Pancreas (tissue), 10 donors: ENCODE results near the gene TRPM1. TPM values are rescaled to one million over a fixed set of nuclear protein-coding genes. Genes with fewer than 3 reads are reported as not detected.

ENCODE experiments used
- ATAC-seq, 4 donors: fragments of 200-7000 bp; cut with Tn5 transposase; one replicate each; pipeline versions ENCODE4 v1.8.0 to v1.9.1; 2020; ENCODE audit warnings: mild to moderate bottlenecking in 4 of 4, moderate library complexity in 4 of 4
- DNase-seq, 6 donors: peaks; one replicate each; pipeline ENCODE4 v3.0.0-alpha.2; 2020
- FAIRE-seq: peaks from 2 replicates; lab custom pipeline; 2012; peaks lifted over from hg19 to GRCh38; lab: Jason Lieb, UNC
- H3K27ac ChIP-seq, 4 donors: fragments of 200-600 bp; sonication (generic); 1 replicate in 3 of 4; 2 replicates in 1 of 4; pipeline versions ENCODE4 v1.5.0 to v1.8.0; 2020
- H3K27me3 ChIP-seq, 4 donors: fragments of 200-600 bp; one replicate each; pipeline ENCODE4 v1.8.0; 2021
- H3K36me3 ChIP-seq, 3 donors: fragments of 200-600 bp; sonication (generic) in 1 of 3; one replicate each; pipeline versions ENCODE4 v1.5.0 to v1.8.0; 2020 to 2021
- H3K4me1 ChIP-seq, 3 donors: fragments of 200-600 bp; one replicate each; pipeline ENCODE4 v1.8.0; 2021
- H3K4me3 ChIP-seq, 4 donors: fragments of 200-600 bp; sonication (generic) in 2 of 4; one replicate each; pipeline versions ENCODE4 v1.5.0 to v1.8.0; 2020 to 2021
- H3K9me3 ChIP-seq, 4 donors: fragments of 200-600 bp; one replicate each; pipeline ENCODE4 v1.8.0; 2021
- WGBS, 2 donors: extraction: QIAGEN DNeasy Blood & Tissue Kit; methylation state at CpG; one replicate each; pipeline ENCODE4 v1.1.7; 2013; 5-methylcytosine and 5-hydroxymethylcytosine counted together
- intact Hi-C, 3 donors: fragments of 100-400 bp; cut with DNase I; formaldehyde crosslinking; loops; one replicate each; pipeline versions ENCODE4 v1.11.1 to v1.14.2; 2022
- polyA plus RNA-seq, 2 donors: library from polyadenylated mRNA; stranded (reverse); fragments of 200-250 nt; gene quantifications; one replicate each; pipeline ENCODE4 v1.2.3, GENCODE V29; 2013
- total RNA-seq, 6 donors: library from RNA; stranded (reverse); fragmentation: NEBNext Ultra II Directional in 4 of 6; extraction: Animal tissue kit (Norgen Biotek cat#: 25700) in 4 of 6; gene quantifications; one replicate each; pipeline versions ENCODE4 v1.2.1 to v1.2.4, GENCODE V29; 2021 to 2023
- TF ChIP-seq, protein P1 (sequence below), 4 donors: fragments of 200-600 bp; sonication (generic) in 3 of 4; IDR thresholded peaks; one replicate each; pipeline versions ENCODE4 v1.5.0 to v1.8.0; 2021; ENCODE audit warnings: antibody characterized with exemption in 4 of 4
- donor health status: healthy with polysubstance abuse.
- donor health status: DM: no; HTN: no; CAD: no; lungs with moderate emphysema.
- donor health status: DM: no; HTN: no; CAD: no.
- donor health status: control.
- donor health status: control.
- donor health status: Bipolar disorder and iron deficiency.
- donor health status: DM: yes; HTN: yes; CAD: no.
- donor health status: DM: no; HTN: no; CAD: no.
- donor health status: DM: no; HTN: no; CAD: no.
- donor health status: DM: yes; HTN: yes; CAD: no.

Gene TRPM1
- total and polyA plus RNA-seq, 8 donors: 0.04 TPM; not detected in 7

DNA sequence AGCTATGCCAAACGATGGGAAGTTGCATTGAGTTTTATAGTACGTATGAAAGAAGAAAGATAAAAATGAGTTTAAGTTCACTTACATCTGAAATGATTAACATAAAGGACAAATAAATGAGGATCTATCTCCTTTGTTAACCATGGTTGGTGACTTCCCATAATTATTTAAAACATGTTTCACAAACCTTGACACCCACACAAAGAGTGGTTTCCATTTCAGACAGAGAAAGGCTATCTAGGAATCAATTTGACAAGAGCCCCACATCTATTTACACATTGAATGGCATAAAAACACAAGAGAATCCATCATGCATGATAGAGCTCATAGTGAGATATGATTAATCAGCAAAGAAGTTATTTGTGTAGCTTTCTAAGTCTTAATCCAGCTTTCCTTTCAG lies 95.9 kb downstream of the TRPM1 start:
- intact Hi-C loops: no loop called here
- no peaks in the 10 kb centered on the region for H3K27me3 ChIP-seq
- WGBS, 2 donors: 38 to 53% methylated on average over 2 of the region's 2 CpGs
- TF ChIP-seq, protein P1, sequence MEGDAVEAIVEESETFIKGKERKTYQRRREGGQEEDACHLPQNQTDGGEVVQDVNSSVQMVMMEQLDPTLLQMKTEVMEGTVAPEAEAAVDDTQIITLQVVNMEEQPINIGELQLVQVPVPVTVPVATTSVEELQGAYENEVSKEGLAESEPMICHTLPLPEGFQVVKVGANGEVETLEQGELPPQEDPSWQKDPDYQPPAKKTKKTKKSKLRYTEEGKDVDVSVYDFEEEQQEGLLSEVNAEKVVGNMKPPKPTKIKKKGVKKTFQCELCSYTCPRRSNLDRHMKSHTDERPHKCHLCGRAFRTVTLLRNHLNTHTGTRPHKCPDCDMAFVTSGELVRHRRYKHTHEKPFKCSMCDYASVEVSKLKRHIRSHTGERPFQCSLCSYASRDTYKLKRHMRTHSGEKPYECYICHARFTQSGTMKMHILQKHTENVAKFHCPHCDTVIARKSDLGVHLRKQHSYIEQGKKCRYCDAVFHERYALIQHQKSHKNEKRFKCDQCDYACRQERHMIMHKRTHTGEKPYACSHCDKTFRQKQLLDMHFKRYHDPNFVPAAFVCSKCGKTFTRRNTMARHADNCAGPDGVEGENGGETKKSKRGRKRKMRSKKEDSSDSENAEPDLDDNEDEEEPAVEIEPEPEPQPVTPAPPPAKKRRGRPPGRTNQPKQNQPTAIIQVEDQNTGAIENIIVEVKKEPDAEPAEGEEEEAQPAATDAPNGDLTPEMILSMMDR (IDR thresholded peaks at IDR 0.05): no peak
- H3K9me3 ChIP-seq: no peaks in the 10 kb centered on the region
- no peaks in the 10 kb centered on the region for H3K36me3 ChIP-seq
- no peaks in the 10 kb centered on the region for H3K4me1 ChIP-seq
- no peak overlapping the region for H3K27ac ChIP-seq
- FAIRE-seq: no peak
- no peak for ATAC-seq
- no peak for DNase-seq
- no peak overlapping the region for H3K4me3 ChIP-seq

DNA sequence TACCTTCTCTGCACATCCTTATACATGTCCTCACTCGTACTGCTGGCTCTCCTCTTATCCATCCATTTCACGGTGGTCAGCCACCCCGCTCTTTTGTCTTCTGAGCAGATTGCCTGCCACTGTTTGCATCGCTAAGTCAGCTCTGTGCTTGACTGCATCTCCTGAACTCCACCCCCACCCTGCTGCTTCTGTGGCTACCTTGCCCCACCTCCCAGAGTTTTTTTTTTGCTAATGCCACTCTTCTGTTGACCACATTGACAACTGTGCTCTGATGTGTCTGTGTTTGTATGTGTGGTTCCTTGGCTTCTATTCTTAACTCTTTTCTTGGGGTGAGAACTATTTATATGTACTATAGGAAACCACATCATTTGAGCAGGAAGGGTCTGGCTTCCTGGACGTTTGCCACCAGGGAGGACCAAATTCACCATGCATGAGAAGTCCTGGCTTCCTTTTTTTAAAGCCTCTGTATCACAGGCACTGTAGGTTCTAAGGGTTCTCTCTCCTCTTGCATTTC lies 97.2 kb downstream of the TRPM1 start:
- ATAC-seq (peak in 1 of 4 donors; percentile 27), DNase-seq (no peak), FAIRE-seq (no peak)
- Histone ChIP-seq H3K27ac (no peak overlapping the region), H3K4me1 (no peaks in the 10 kb centered on the region), H3K9me3 (no peaks in the 10 kb centered on the region), H3K4me3 (no peak overlapping the region), H3K36me3 (no peaks in the 10 kb centered on the region), H3K27me3 (no peaks in the 10 kb centered on the region)
- 46 to 59% methylated on average over 5 of the region's 5 CpGs for WGBS, 2 donors
- TF ChIP-seq, protein P1 (IDR thresholded peaks at IDR 0.05): no peak
- intact Hi-C loops: no loop called here

DNA sequence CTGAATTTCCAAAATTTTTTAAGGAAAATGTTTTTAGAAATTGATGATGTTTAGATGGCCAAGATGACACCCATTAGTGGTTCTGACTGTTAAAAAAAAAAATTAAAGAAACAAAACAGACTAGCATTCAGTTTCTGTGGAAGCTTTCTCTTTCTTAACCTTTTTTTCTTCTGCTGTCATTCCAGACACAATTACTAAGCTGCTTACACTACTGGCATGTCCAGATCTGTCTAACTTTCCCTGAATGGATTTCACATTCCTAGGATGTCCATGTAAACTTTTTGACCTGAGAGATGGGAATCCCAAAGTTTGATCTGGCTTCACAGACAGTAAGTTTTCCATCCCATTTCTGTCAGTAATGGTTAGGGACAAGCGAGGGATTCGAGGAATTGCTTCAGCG lies 99.8 kb downstream of the TRPM1 start:
- DNase-seq: no peak
- WGBS, 2 donors: 92 to 96% methylated on average over 3 of the region's 3 CpGs

DNA sequence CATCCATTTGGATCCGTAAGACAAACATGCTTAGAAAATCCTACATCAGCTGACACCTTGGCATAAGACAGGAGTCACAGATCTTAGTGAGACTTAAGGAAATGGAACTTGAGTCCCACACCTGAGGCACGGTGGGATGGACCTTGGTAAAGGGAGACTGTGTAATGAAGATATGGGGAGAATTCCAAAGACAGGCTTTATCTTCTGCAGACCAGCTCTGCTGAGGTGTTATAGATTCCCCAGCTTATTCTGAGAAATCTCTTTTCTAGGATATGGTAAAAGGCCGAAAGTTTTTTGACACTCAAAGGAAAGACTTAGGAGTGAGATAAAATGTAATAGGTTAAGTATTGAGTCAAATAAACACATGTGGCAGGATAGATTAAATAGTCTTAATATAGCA lies 101.8 kb downstream of the TRPM1 start:
- Histone ChIP-seq H3K27me3 (no peaks in the 10 kb centered on the region), H3K9me3 (no peaks in the 10 kb centered on the region), H3K4me3 (no peak overlapping the region), H3K27ac (no peak overlapping the region), H3K36me3 (no peaks in the 10 kb centered on the region), H3K4me1 (no peaks in the 10 kb centered on the region)
- DNase-seq (no peak), FAIRE-seq (no peak), ATAC-seq (no peak)
- intact Hi-C loops: no loop called here
- 59 to 63% methylated on average over 3 of the region's 3 CpGs for WGBS, 2 donors
- TF ChIP-seq, protein P1 (IDR thresholded peaks at IDR 0.05): no peak

More for the DNA sequence above, 99.8 kb downstream of the TRPM1 start:
- no peak for FAIRE-seq
- intact Hi-C loops: no loop called here
- no peak overlapping the region for H3K4me3 ChIP-seq
- no peaks in the 10 kb centered on the region for H3K27me3 ChIP-seq
- TF ChIP-seq, protein P1 (IDR thresholded peaks at IDR 0.05): no peak
- H3K27ac ChIP-seq: no peak overlapping the region
- no peaks in the 10 kb centered on the region for H3K9me3 ChIP-seq
- H3K4me1 ChIP-seq: no peaks in the 10 kb centered on the region
- H3K36me3 ChIP-seq: no peaks in the 10 kb centered on the region
- no peak for ATAC-seq

DNA sequence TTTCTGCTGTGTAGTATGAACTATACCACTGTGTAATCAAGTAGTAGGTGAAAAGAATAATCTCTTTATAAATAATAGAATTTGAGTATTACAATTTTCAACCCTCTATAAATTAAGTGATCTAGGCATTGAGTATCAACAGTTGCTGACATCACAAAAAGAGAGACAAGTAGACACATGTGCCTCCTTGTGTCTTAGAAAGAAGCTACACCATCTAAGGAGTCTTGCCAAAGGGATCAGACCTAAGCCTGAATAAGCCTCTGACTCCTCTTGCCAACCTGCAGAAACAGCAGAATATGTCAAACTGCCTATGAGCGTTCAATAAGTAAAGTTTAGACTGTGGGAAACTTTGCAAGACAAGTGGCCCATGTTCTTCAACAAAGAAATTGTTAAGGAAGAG lies 104.3 kb downstream of the TRPM1 start:
- Histone ChIP-seq H3K36me3 (no peaks in the 10 kb centered on the region), H3K27me3 (no peaks in the 10 kb centered on the region), H3K9me3 (no peaks in the 10 kb centered on the region), H3K4me3 (no peak overlapping the region), H3K27ac (no peak overlapping the region), H3K4me1 (peaks cover 0 to 2% (median 0%) of the 10 kb centered on the region in 3 donors)
- intact Hi-C loops: no loop called here
- no peak for FAIRE-seq
- no peak for DNase-seq
- no peak for ATAC-seq
- TF ChIP-seq, protein P1 (IDR thresholded peaks at IDR 0.05): no peak
- 92% methylated on average over 1 of the region's 1 CpG for WGBS, 2 donors
